Hindlimb muscle (tissue), 1 donor: Measurements from ENCODE around the gene CELF2. TPM values are rescaled to one million over a fixed set of nuclear protein-coding genes. Genes with fewer than 3 reads are reported as not detected.
"Not testable (repeated sequence)": the region's sequence is repeated elsewhere in the genome, so short reads cannot be mapped to it uniquely, and the experiment has no call there.

Source experiments
- DNase-seq: peaks from one replicate; pipeline ENCODE4 v3.0.0-alpha.2; 2013
- polyA plus RNA-seq: library from polyadenylated mRNA; unstranded; fragments of 120-200 nt; gene quantifications from one replicate; pipeline ENCODE4 v1.2.1, GENCODE V29; 2013; ENCODE audit not compliant: insufficient read length

Gene CELF2
- polyA plus RNA-seq, 1 donor, result 90.1 TPM

DNA sequence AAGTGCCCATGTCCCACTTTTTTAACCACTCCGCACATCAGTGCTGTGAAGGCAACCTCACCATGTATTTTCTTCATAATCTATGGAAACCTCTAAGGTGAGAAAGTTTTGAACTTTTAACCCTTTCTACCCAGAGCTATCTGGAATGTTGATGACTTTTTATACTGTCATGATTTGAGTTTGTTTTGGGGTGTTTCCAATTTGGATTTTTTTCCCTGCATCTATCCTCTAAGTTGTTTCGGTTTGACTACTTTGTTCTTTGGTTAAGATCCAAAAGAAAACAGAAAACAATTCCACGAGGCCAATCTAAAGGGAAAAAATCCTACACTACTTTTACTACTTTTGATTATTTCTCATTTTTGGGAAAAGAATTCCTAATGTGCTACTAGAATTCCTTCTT is 314.1 kb downstream of the CELF2 start:
- DNase-seq, result no peak

GRCh38 chr10:11332846-11333245 is 315.2 kb downstream of the CELF2 start:
- DNase-seq, result no peak

GRCh38 chr10:11334436-11334835 is 316.8 kb downstream of the CELF2 start:
- no peak for DNase-seq

DNA sequence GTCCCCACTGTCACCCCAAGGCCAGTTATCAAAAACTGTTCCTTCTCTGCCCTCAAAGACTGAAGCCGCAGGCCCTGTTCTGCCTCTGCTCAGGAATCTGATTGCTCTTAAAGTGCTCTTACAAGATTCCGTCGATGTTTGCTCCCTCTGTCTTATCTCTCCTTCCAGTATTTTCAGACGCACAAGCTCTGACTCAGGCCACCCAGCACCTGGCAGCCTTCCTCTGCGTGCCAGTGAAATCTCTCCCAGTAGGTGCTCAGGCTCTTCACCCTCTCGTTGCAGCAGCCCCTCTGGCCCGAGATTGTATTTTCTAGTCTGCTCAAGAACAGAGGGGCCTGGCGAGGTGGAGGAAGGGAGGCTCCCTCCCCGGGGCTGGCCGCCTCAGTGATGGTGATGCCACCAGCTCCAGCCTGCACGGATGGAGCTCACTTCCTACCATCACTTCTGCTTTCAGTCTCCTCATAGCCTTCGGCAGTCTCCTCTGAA is 317.5 kb downstream of the CELF2 start:
- DNase-seq, result no peak

GRCh38 chr10:11335881-11336430 is 318.3 kb downstream of the CELF2 start:
- DNase-seq, result no peak

GRCh38 chr10:11336722-11337162 is 319.1 kb downstream of the CELF2 start:
- no peak for DNase-seq

DNA sequence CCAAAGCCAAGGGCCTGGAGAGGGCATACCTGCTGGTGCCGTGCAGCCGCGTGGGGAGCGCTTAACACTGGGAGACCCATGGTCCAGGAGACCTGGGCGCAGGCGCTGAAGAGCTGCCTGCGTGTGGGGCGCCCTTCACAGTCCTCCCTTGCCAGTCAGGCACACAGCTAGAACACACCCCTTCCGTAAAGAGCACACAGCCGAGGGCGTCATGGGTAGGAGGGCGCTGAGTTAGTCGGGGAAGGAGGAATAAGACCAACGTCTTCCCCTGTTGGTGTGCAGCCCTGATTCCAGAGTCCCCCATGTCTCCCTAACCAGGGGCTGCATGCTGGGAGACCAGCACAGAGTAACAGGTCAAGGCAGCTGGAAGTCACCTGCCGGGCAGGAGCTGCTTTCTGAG is 319.8 kb downstream of the CELF2 start:
- no peak for DNase-seq

DNA sequence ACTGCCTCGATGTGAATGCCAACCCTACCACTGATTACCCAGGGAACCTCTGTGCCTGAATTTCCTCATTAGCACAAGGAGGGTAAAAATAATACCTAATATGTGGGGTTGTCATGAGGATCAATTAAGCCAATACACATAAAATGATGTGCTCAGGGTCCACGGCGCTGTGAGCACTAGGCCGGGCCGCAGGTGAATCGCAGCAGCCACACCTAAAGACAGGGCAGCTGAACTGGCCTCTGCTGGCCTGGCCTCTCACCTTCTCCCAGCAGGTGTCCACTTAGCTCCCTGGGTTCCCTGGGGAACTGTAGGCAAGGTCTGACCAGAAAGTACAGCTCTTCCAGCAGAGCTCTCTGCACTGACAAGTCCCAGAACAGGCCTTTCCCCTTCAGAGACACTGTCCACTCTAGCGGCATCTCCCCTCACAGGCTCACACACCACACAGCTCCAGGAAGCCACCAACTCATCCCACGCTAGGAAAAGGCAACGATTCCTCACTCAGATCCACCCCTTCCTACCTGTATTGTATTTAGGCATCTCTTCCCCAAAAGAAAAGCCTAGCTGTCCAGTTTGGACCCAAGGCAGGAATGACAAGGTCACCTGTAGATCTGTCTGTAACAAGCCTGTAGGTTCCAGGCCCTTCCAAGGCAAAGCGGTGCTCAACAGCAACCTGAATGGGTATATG is 320.6 kb downstream of the CELF2 start:
- DNase-seq, result no peak

DNA sequence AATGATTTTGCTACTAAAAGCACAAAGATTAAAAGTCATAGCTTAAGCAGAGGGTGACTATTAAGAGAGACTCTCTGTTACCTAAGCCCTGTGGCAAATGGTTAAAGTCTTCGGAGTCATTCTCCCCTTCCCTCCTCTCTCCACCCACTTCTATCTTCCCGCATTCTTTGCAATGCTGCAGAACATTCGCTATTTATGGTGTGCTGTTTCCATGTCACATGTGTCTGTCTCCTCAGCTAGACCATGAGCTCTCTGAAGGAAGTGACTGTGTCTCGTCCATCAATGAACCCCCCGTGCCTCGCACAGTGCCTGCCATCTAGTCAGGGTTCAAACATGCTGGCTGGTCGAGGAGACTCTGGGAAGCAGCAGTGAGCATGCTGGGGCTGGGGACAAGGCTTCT is 321.3 kb downstream of the CELF2 start:
- DNase-seq, result no peak

DNA sequence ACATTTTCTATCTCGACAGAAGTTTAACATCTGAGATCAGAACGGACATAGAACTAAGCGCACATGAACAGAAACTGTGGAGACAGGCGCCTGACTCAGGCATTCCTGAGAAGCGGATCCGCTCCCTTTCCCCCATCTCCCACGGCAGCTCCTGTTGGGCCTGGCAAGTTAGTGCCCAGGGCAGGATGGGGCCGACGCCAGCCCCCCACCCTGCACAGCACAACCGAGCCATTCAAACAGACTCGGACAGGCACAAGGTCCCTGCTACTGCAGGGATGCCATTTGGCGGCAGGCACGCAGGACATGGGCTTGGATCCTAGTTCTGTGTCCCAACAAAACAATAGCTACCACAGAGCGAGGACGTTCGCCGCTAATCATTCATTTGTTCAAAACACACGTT is 322.0 kb downstream of the CELF2 start:
- DNase-seq, result no peak

DNA sequence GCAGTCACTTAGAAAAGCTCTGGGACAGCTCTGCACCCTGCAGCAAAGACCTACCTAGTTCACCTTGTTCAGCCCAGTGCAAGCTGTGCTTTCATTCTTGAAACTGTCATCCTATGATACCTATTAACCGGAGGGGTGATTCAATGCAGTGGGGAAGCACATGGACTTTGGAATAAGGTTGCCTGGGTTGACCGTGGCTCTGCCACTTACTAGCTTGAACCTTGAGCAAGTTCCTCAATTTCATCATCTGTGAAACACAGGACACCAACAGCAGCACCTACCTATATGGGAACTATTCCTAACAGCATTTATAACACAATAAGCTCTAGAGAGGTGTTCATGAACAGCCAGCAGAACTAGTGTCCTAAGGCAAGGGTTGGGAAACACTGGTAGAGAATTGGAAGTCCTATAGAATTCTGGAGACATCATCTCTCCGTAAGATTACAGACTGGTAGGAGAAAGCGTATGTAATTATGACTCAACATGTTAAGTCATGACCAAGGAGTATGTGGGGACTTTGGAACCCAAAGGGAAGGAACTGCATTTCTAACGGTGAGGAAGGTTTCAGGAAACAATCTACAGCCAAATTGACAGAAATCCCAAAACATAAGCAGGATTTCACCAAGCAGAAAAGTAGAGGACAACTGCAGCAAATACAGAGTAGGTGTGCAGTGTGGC is 323.8 kb downstream of the CELF2 start:
- no peak for DNase-seq

GRCh38 chr10:11344081-11344480 is 326.4 kb downstream of the CELF2 start:
- DNase-seq, result no peak

- no peak for DNase-seq
Measured at GRCh38 chr10:11344550-11344949, 326.9 kb downstream of the CELF2 start.

GRCh38 chr10:11345224-11346054 is 327.8 kb downstream of the CELF2 start:
- no peak for DNase-seq

DNA sequence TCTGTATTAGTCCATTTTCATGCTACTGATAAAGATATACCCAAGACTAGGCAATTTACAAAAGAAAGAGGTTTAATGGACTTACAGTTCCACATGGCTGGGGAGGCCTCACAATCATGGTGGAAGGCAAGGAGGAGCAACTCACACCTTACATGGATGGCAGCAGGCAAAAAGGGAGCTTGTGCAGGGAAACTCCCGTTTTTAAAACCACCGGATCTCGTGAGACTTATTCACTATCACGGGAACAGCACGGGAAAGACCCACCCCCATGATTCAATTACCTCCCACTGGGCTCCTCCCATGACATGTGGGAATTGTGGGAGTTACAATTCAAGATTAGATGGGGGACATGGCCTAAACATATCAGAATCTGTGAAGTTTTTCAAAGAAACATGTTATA is 329.9 kb downstream of the CELF2 start:
- DNase-seq, result not testable (repeated sequence)

GRCh38 chr10:11351801-11352200 is 334.1 kb downstream of the CELF2 start:
- no peak for DNase-seq

GRCh38 chr10:11353006-11353896 is 335.6 kb downstream of the CELF2 start:
- no peak for DNase-seq

GRCh38 chr10:11354823-11355222 is 337.2 kb downstream of the CELF2 start:
- no peak for DNase-seq

- DNase-seq, result no peak
Measured at GRCh38 chr10:11355592-11355991, 337.9 kb downstream of the CELF2 start.

GRCh38 chr10:11357439-11357838 is 339.8 kb downstream of the CELF2 start:
- DNase-seq, result no peak

- no peak for DNase-seq
Measured at GRCh38 chr10:11358011-11358410, 340.3 kb downstream of the CELF2 start.
